Activated T-cell treated with anti-CD3 and anti-CD28 coated beads, Interleukin-2, amount 50 U/mL, for 24 hours (primary cell): ENCODE data around the gene MCRIP2.

Source experiments
- DNase-seq: peaks from one replicate; pipeline ENCODE4 v3.0.0-alpha.2; 2020
- H3K27ac Mint-ChIP-seq: 2 replicates; pipeline ENCODE4 v1.8.0; 2020; ENCODE audit warnings: mild to moderate bottlenecking, mixed read lengths
- H3K27me3 Mint-ChIP-seq: 2 replicates; pipeline ENCODE4 v1.8.0; 2020; ENCODE audit warnings: mixed read lengths
- H3K36me3 Mint-ChIP-seq: 2 replicates; pipeline ENCODE4 v1.8.0; 2020; ENCODE audit warnings: low read depth, mixed read lengths
- H3K4me1 Mint-ChIP-seq: 2 replicates; pipeline ENCODE4 v1.8.0; 2020; ENCODE audit warnings: low read depth, mixed read lengths
- H3K4me3 Mint-ChIP-seq: 2 replicates; pipeline ENCODE4 v1.8.0; 2020; ENCODE audit warnings: mild to moderate bottlenecking, moderate library complexity, mixed read lengths
- H3K9me3 Mint-ChIP-seq: 2 replicates; pipeline ENCODE4 v1.8.0; 2020; ENCODE audit warnings: mixed read lengths

Gene MCRIP2

GRCh38 chr16:661184-661821 lies 19.7 kb downstream of the MCRIP2 start:
- H3K4me3 Mint-ChIP-seq, result peak overlapping the region; percentile 10
- DNase-seq, result no peak
- H3K27me3 Mint-ChIP-seq, result no peaks in the 10 kb centered on the region
- H3K27ac Mint-ChIP-seq, result peak overlapping the region; percentile 71
- H3K36me3 Mint-ChIP-seq, result peaks cover 39% of the 10 kb centered on the region
- peaks cover 5% of the 10 kb centered on the region for H3K4me1 Mint-ChIP-seq
- no peaks in the 10 kb centered on the region for H3K9me3 Mint-ChIP-seq

DNA sequence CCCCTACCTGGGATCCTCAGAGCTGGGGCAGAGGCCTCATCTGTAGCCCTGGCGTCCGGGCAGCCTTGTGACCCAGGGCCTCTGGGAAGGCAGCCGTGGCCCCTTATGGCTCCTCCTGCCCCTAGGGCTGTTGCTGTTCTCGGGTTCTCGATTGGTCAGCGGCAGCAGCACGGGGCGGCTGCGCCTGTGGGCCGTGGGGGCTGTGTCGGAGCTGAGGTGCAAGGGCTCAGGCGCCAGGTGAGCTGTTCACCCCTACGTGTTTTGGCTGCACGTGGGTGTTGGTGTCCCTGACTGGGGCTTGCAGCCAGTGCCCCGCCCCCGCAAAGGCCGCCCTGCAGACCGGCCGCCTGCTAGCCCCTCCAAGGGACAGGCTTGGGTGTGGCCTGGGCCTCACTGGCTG lies 20.5 kb downstream of the MCRIP2 start:
- H3K36me3 Mint-ChIP-seq, result peaks cover 40% of the 10 kb centered on the region
- H3K4me1 Mint-ChIP-seq, result peaks cover 8% of the 10 kb centered on the region
- H3K9me3 Mint-ChIP-seq, result no peaks in the 10 kb centered on the region
- H3K27ac Mint-ChIP-seq, result no peak overlapping the region
- H3K4me3 Mint-ChIP-seq, result no peak overlapping the region
- no peak for DNase-seq
- H3K27me3 Mint-ChIP-seq, result no peaks in the 10 kb centered on the region

- Mint-ChIP-seq H3K4me1 (peaks cover 13% of the 10 kb centered on the region), H3K4me3 (no peak overlapping the region), H3K36me3 (peaks cover 44% of the 10 kb centered on the region), H3K9me3 (no peaks in the 10 kb centered on the region), H3K27ac (no peak overlapping the region), H3K27me3 (no peaks in the 10 kb centered on the region)
- no peak for DNase-seq
These were observed 21.0 kb downstream of the MCRIP2 start for GRCh38 chr16:662597-662996.

GRCh38 chr16:666572-666971 lies 24.9 kb downstream of the MCRIP2 start:
- Mint-ChIP-seq H3K36me3 (peaks cover 60% of the 10 kb centered on the region), H3K4me1 (peaks cover 18% of the 10 kb centered on the region), H3K27ac (no peak overlapping the region), H3K4me3 (no peak overlapping the region), H3K9me3 (no peaks in the 10 kb centered on the region), H3K27me3 (no peaks in the 10 kb centered on the region)
- DNase-seq, result no peak

- H3K4me1 Mint-ChIP-seq, result peaks cover 18% of the 10 kb centered on the region
- H3K36me3 Mint-ChIP-seq, result peaks cover 62% of the 10 kb centered on the region
- no peaks in the 10 kb centered on the region for H3K9me3 Mint-ChIP-seq
- no peaks in the 10 kb centered on the region for H3K27me3 Mint-ChIP-seq
- DNase-seq, result no peak
- H3K4me3 Mint-ChIP-seq, result peak overlapping the region; percentile 82
- H3K27ac Mint-ChIP-seq, result peak overlapping the region; percentile 88
These were observed 25.6 kb downstream of the MCRIP2 start for GRCh38 chr16:667113-667779.

DNA sequence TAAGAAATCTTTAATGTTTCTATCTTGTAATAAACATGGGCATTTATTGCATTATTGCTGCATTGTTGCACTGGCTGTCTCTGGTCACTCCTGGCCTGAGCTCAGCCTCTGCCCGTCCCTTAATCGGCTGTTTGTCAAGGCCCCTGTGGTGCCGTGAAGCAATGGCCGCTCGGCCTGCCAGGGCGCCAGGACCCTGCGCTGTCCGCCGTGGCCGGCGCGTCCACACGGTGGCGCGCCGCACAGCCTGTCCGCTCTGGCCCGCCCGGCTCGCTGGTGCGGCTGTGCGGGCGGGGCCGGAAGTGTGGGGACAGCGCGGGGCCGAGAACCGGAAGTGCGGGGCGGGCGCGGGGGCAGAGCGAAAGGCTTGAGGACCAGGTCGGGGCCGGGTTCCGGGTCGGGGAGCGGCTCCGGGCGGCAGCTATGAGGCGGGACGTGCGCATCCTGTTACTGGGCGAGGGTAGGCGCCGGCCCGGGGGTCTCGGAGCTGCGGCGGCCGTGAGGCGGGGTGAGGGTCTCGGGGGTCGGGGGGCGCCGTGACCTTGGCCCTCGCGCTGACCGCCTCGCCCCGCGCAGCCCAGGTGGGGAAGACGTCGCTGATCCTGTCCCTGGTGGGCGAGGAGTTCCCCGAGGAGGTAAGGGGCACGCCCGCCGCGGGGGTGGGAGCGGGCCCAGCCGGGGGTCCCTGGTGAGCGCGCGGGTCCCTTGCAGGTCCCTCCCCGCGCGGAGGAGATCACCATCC lies 26.3 kb downstream of the MCRIP2 start, which contains the start of gene RHOT2:
Gene RHOT2, plus strand, starts transcription at position 353 of the 739 bp plus-strand sequence. Its CDS starts 68 bp downstream, at position 421.
- peaks cover 60% of the 10 kb centered on the region for H3K36me3 Mint-ChIP-seq
- H3K4me1 Mint-ChIP-seq, result peaks cover 18% of the 10 kb centered on the region
- no peaks in the 10 kb centered on the region for H3K27me3 Mint-ChIP-seq
- H3K27ac Mint-ChIP-seq, result peak within 1 kb of the TSS; percentile 88
- peak within 1 kb of the TSS; percentile 82 for H3K4me3 Mint-ChIP-seq
- no peaks in the 10 kb centered on the region for H3K9me3 Mint-ChIP-seq
- DNase-seq, result peak; percentile 97

- Mint-ChIP-seq H3K4me3 (peak overlapping the region; percentile 82), H3K36me3 (peaks cover 60% of the 10 kb centered on the region), H3K27ac (peak overlapping the region; percentile 68), H3K4me1 (peaks cover 18% of the 10 kb centered on the region), H3K27me3 (no peaks in the 10 kb centered on the region), H3K9me3 (no peaks in the 10 kb centered on the region)
- peak; percentile 50 for DNase-seq
These were observed 27.0 kb downstream of the MCRIP2 start for GRCh38 chr16:668519-669171.

DNA sequence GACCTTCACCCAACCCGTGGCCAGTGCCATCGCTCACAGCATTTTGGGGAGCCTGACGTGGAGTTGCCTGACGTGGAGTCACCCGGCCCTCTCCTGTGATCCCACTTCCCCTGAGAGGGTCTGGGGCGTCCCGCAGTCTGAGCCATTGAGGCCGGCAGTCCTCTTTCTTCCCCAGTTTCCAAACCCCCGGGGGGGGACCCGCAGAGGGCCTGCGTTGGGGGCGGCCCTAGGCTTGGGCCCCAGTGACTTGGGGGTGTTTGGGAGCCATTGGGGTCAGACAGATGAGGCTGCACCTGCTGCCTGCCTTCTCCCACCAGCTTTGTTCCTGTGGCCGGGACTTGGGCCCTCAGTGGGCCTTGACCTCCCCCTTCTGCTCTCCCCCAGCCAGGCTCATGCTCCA lies 28.0 kb downstream of the MCRIP2 start:
- peak overlapping the region; percentile 75 for H3K27ac Mint-ChIP-seq
- H3K36me3 Mint-ChIP-seq, result peaks cover 63% of the 10 kb centered on the region
- peak overlapping the region; percentile 82 for H3K4me3 Mint-ChIP-seq

DNA sequence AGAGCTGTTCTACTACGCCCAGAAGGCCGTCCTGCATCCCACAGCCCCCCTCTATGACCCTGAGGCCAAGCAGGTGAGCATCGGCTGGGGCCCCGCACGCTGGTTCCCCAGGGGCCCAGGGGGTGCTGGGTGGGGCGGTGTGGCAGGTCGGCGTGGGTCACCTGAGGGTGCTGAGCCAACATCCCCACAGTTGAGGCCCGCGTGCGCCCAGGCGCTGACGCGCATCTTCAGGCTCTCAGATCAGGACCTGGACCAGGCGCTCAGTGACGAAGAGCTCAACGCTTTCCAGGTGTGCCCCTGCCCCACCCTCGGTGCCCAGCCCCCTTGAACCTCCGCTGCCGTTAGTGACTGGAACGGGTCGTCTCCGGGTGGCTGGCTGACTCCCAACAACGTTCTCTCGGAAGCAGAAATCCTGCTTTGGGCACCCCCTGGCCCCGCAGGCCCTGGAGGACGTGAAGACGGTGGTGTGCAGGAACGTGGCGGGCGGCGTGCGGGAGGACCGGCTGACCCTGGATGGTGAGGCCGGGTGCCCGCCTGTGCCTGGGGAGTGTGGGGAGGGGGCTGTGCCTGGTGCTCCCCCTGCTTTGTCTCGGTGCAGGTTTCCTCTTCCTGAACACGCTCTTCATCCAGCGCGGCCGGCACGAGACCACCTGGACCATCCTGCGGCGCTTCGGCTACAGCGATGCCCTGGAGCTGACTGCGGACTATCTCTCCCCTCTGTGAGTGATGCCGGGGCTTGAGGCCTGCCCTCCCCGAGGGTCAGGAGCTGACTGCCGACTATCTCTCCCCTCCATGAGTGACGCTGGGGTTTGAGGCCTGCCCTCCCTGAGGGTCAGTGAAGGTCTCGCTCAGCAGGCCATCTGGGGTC lies 29.1 kb downstream of the MCRIP2 start:
- H3K4me3 Mint-ChIP-seq, result peak overlapping the region; percentile 63
- DNase-seq, result no peak
- H3K27me3 Mint-ChIP-seq, result peaks cover 5% of the 10 kb centered on the region
- no peaks in the 10 kb centered on the region for H3K9me3 Mint-ChIP-seq
- H3K36me3 Mint-ChIP-seq, result peaks cover 66% of the 10 kb centered on the region
- H3K27ac Mint-ChIP-seq, result peak overlapping the region; percentile 75
- peaks cover 23% of the 10 kb centered on the region for H3K4me1 Mint-ChIP-seq

More for the DNA sequence above, 28.0 kb downstream of the MCRIP2 start:
- H3K9me3 Mint-ChIP-seq, result no peaks in the 10 kb centered on the region
- peaks cover 18% of the 10 kb centered on the region for H3K4me1 Mint-ChIP-seq
- DNase-seq, result no peak
- no peaks in the 10 kb centered on the region for H3K27me3 Mint-ChIP-seq

DNA sequence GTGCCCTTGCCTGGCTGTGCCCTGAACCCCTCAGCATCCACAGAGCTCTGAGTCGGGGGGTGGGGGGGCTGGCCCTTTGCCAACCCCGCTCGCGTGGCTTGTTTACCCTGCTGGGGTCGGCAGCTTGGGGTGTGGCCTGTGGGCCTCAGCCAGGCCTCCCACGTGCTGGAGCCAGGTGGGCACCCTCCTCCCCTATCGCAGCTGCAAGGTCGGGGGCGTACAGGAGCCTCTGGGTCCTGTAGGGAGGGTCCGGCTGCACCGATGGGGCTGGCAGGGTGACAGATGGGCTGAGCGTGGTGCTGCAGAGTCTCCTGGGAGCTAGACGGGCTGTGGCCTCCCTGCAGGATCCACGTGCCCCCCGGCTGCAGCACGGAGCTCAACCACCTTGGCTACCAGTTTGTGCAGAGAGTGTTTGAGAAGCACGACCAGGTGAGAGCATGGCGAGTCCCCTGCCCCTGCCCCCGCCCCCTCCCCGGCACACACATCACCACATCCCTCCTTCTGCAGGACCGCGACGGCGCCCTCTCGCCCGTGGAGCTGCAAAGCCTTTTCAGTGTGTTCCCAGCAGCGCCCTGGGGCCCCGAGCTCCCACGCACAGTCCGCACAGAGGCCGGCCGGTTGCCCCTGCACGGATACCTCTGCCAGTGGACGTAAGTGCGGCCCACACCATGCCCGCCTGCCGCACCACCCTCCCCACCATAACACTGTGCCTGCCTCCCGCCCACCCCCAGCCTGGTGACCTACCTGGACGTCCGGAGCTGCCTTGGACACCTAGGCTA lies 29.9 kb downstream of the MCRIP2 start:
- no peak for DNase-seq
- Mint-ChIP-seq H3K27ac (no peak overlapping the region), H3K4me1 (peaks cover 23% of the 10 kb centered on the region), H3K9me3 (no peaks in the 10 kb centered on the region), H3K4me3 (no peak overlapping the region), H3K27me3 (peaks cover 5% of the 10 kb centered on the region), H3K36me3 (peaks cover 63% of the 10 kb centered on the region)

GRCh38 chr16:672371-672770 lies 30.7 kb downstream of the MCRIP2 start:
- Mint-ChIP-seq H3K4me3 (no peak overlapping the region), H3K9me3 (no peaks in the 10 kb centered on the region), H3K27ac (no peak overlapping the region), H3K4me1 (peaks cover 17% of the 10 kb centered on the region), H3K36me3 (peaks cover 59% of the 10 kb centered on the region), H3K27me3 (peaks cover 9% of the 10 kb centered on the region)
- no peak for DNase-seq

- H3K9me3 Mint-ChIP-seq, result no peaks in the 10 kb centered on the region
- H3K27me3 Mint-ChIP-seq, result peaks cover 9% of the 10 kb centered on the region
- H3K4me3 Mint-ChIP-seq, result no peak overlapping the region
- H3K4me1 Mint-ChIP-seq, result peaks cover 13% of the 10 kb centered on the region
- peaks cover 54% of the 10 kb centered on the region for H3K36me3 Mint-ChIP-seq
- H3K27ac Mint-ChIP-seq, result no peak overlapping the region
- DNase-seq, result no peak
These were observed 31.2 kb downstream of the MCRIP2 start for GRCh38 chr16:672851-673250.

- H3K27me3 Mint-ChIP-seq, result peaks cover 9% of the 10 kb centered on the region
- peaks cover 13% of the 10 kb centered on the region for H3K4me1 Mint-ChIP-seq
- H3K36me3 Mint-ChIP-seq, result peaks cover 52% of the 10 kb centered on the region
- no peak overlapping the region for H3K27ac Mint-ChIP-seq
- H3K9me3 Mint-ChIP-seq, result no peaks in the 10 kb centered on the region
- no peak for DNase-seq
- H3K4me3 Mint-ChIP-seq, result no peak overlapping the region
These were observed 31.9 kb downstream of the MCRIP2 start for GRCh38 chr16:673399-673991.
